Astrocyte (in vitro differentiated cells and primary cell): ENCODE data around the gene SNX32. TPM values are rescaled to one million over a fixed set of nuclear protein-coding genes. Genes with fewer than 3 reads are reported as not detected.

Experiments
- DNase-seq: peaks from one replicate; pipeline ENCODE4 v3.0.0-alpha.2; 2010; ENCODE audit warnings: low read depth
- FAIRE-seq: peaks from 2 replicates; lab custom pipeline; 2011; peaks lifted over from hg19 to GRCh38; lab: Jason Lieb, UNC
- H2AFZ ChIP-seq: 2 replicates; pipeline ENCODE4 v1.6.0; 2012; ENCODE audit warnings: low read depth, low read length, inconsistent platforms
- H3K27ac ChIP-seq: 2 replicates; pipeline ENCODE4 v1.5.1; 2011; ENCODE audit warnings: low read depth, low read length, inconsistent platforms
- H3K27me3 ChIP-seq: 2 replicates; pipeline ENCODE4 v1.6.0; 2011; ENCODE audit warnings: low read length, inconsistent platforms; ENCODE audit not compliant: insufficient read depth
- H3K36me3 ChIP-seq: 2 replicates; pipeline ENCODE4 v1.5.1; 2011; ENCODE audit warnings: low read length, inconsistent platforms; ENCODE audit not compliant: insufficient read depth
- H3K4me1 ChIP-seq: 2 replicates; pipeline ENCODE4 v1.5.1; 2011; ENCODE audit warnings: low read length, inconsistent platforms; ENCODE audit not compliant: insufficient read depth
- H3K4me2 ChIP-seq: 2 replicates; pipeline ENCODE4 v1.6.0; 2012; ENCODE audit warnings: low read length, inconsistent platforms
- H3K4me3 ChIP-seq: 2 replicates; pipeline ENCODE4 v1.5.1; 2011; ENCODE audit warnings: low read depth, mild to moderate bottlenecking, low read length, inconsistent platforms; ENCODE audit not compliant: insufficient read depth
- H3K79me2 ChIP-seq: 2 replicates; pipeline ENCODE4 v1.6.0; 2012; ENCODE audit warnings: mild to moderate bottlenecking, low read length, inconsistent platforms; ENCODE audit not compliant: insufficient read depth
- H3K9ac ChIP-seq: 2 replicates; pipeline ENCODE4 v1.6.0; 2012; ENCODE audit warnings: mild to moderate bottlenecking, low read length, inconsistent platforms
- H3K9me3 ChIP-seq: 2 replicates; pipeline ENCODE4 v1.5.1; 2012; ENCODE audit warnings: low read depth, mild to moderate bottlenecking, low read length, inconsistent platforms; ENCODE audit not compliant: insufficient read depth
- H4K20me1 ChIP-seq: 2 replicates; pipeline ENCODE4 v1.6.0; 2012; ENCODE audit warnings: low read length, inconsistent platforms; ENCODE audit not compliant: insufficient read depth
- H3K27ac Mint-ChIP-seq: one replicate; pipeline ENCODE4 v1.8.0; 2021; ENCODE audit warnings: mild to moderate bottlenecking, mixed read lengths; ENCODE audit not compliant: unreplicated experiment
- H3K27me3 Mint-ChIP-seq: one replicate; pipeline ENCODE4 v1.8.0; 2021; ENCODE audit warnings: low read depth, mixed read lengths; ENCODE audit not compliant: unreplicated experiment
- H3K36me3 Mint-ChIP-seq: one replicate; pipeline ENCODE4 v1.8.0; 2021; ENCODE audit warnings: low read depth, mixed read lengths; ENCODE audit not compliant: unreplicated experiment
- H3K4me1 Mint-ChIP-seq: one replicate; pipeline ENCODE4 v1.8.0; 2021; ENCODE audit warnings: low read depth, mixed read lengths; ENCODE audit not compliant: unreplicated experiment
- H3K4me3 Mint-ChIP-seq: one replicate; pipeline ENCODE4 v1.8.0; 2021; ENCODE audit warnings: mild to moderate bottlenecking, moderate library complexity, mixed read lengths; ENCODE audit not compliant: unreplicated experiment
- H3K9me3 Mint-ChIP-seq: one replicate; pipeline ENCODE4 v1.8.0; 2021; ENCODE audit warnings: mild to moderate bottlenecking, mixed read lengths; ENCODE audit not compliant: unreplicated experiment
- EZH2 ChIP-seq: IDR thresholded peaks from 2 replicates; pipeline ENCODE4 v1.6.1; 2012; ENCODE audit warnings: mild to moderate bottlenecking, low read length, inconsistent platforms; ENCODE audit not compliant: insufficient read depth
- total RNA-seq: library from RNA; stranded (reverse); gene quantifications from 2 replicates; pipeline ENCODE4 v1.2.1, GENCODE V29; 2021
- TF ChIP-seq, protein P1 (sequence below): IDR thresholded peaks from 2 replicates; pipeline ENCODE4 v1.5.1; 2011; ENCODE audit warnings: low read depth, mild to moderate bottlenecking, inconsistent platforms, low read length, moderate library complexity; ENCODE audit not compliant: insufficient read depth

SNX32 gene
- total RNA-seq, 1 donor from 2014 or later, result 1.2 TPM

DNA sequence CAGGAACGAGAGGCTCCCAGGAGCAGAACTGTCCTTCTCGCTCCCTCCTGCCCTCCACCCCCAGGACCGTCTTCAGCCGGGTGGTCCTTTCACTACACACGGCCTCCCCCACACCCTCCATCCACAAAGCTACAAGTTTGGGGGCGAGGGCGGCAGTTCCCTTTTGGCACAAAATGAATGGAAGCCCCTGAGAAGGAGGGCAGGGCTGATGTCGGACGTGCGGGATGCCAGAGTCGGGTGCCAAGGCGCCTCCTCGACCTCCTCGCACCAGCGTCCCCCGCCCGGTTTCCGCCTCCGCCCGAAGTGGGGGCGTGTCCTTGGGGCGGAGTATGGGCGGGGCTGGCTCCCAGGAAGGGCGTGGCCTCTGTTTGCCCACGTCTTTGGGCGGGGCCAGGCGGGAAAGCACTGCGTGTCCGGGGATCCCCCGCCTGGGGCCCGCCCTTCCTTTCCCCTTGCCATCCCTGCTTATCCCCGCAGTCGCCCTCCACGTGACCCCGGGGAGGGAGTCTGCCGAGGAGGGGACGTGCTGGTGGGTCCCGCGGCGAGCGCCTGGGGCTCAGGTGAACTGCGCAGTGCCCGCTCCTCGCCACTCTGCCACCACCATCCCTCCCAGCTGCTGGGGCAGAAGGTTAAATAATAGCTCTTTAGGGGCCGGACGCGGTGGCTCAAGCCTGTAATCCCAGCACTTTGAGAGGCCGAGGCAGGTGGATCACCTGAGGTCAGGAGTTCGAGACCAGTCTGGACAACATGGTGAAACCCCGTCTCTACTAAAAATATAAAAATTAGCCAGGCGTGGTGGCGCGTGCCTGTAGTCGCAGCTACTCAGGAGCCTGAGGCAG, 39.8 kb downstream of the SNX32 start:
- TF ChIP-seq, protein P1, sequence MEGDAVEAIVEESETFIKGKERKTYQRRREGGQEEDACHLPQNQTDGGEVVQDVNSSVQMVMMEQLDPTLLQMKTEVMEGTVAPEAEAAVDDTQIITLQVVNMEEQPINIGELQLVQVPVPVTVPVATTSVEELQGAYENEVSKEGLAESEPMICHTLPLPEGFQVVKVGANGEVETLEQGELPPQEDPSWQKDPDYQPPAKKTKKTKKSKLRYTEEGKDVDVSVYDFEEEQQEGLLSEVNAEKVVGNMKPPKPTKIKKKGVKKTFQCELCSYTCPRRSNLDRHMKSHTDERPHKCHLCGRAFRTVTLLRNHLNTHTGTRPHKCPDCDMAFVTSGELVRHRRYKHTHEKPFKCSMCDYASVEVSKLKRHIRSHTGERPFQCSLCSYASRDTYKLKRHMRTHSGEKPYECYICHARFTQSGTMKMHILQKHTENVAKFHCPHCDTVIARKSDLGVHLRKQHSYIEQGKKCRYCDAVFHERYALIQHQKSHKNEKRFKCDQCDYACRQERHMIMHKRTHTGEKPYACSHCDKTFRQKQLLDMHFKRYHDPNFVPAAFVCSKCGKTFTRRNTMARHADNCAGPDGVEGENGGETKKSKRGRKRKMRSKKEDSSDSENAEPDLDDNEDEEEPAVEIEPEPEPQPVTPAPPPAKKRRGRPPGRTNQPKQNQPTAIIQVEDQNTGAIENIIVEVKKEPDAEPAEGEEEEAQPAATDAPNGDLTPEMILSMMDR, result no peak
- TF ChIP-seq EZH2, result no peak

GRCh38 chr11:65879617-65880016, 45.9 kb downstream of the SNX32 start, which contains the start of gene CTSW:
TSS of gene CTSW (plus strand) at chr11:65879837. CDS start at chr11:65879855, 18 bp downstream.
- Mint-ChIP-seq H3K27me3 (no peaks in the 10 kb centered on the region), H3K4me3 (no peak within 1 kb of the TSS), H3K27ac (no peak within 1 kb of the TSS), H3K36me3 (peaks cover 9% of the 10 kb centered on the region), H3K4me1 (peaks cover 4% of the 10 kb centered on the region), H3K9me3 (no peaks in the 10 kb centered on the region)
- H3K27ac ChIP-seq, result no peak within 1 kb of the TSS
- FAIRE-seq, result no peak
- H3K36me3 ChIP-seq, result peaks cover 14% of the 10 kb centered on the region
- H3K9ac ChIP-seq, result no peak within 1 kb of the TSS
- H3K4me2 ChIP-seq, result no peak within 1 kb of the TSS
- DNase-seq, result no peak
- H3K27me3 ChIP-seq, result no peaks in the 10 kb centered on the region
- H3K9me3 ChIP-seq, result no peaks in the 10 kb centered on the region
- peaks cover 14% of the 10 kb centered on the region for H3K4me1 ChIP-seq
- peaks cover 20% of the 10 kb centered on the region for H4K20me1 ChIP-seq
- TF ChIP-seq EZH2, result no peak
- TF ChIP-seq, protein P1, result no peak
- peaks cover 4% of the 10 kb centered on the region for H3K79me2 ChIP-seq
- H2AFZ ChIP-seq, result no peak within 1 kb of the TSS
- H3K4me3 ChIP-seq, result no peak within 1 kb of the TSS

More for the DNA sequence above, 39.8 kb downstream of the SNX32 start:
- Mint-ChIP-seq H3K4me3 (peak overlapping the region; percentile 91), H3K9me3 (no peaks in the 10 kb centered on the region), H3K27me3 (no peaks in the 10 kb centered on the region), H3K4me1 (peaks cover 7% of the 10 kb centered on the region), H3K36me3 (peaks cover 1% of the 10 kb centered on the region), H3K27ac (peak overlapping the region; percentile 93)
- no peaks in the 10 kb centered on the region for H3K9me3 ChIP-seq
- peaks cover 9% of the 10 kb centered on the region for H3K36me3 ChIP-seq
- H3K27ac ChIP-seq, result peak overlapping the region; percentile 69
- H4K20me1 ChIP-seq, result peaks cover 32% of the 10 kb centered on the region
- no peaks in the 10 kb centered on the region for H3K27me3 ChIP-seq
- H3K9ac ChIP-seq, result peak overlapping the region; percentile 92
- DNase-seq, result peak; percentile 70
- H3K4me2 ChIP-seq, result peak overlapping the region; percentile 100
- peak overlapping the region; percentile 80 for H3K4me3 ChIP-seq
- H3K79me2 ChIP-seq, result peaks cover 44% of the 10 kb centered on the region
- peaks cover 29% of the 10 kb centered on the region for H3K4me1 ChIP-seq
- H2AFZ ChIP-seq, result peak overlapping the region; percentile 78
- FAIRE-seq, result no peak

- no peaks in the 10 kb centered on the region for H3K27me3 ChIP-seq
- H3K27ac Mint-ChIP-seq, result no peak overlapping the region
- TF ChIP-seq, protein P1, result no peak
- TF ChIP-seq EZH2, result no peak
- FAIRE-seq (no peak), DNase-seq (no peak)
- H3K9ac ChIP-seq, result no peak overlapping the region
- H3K36me3 ChIP-seq, result peaks cover 14% of the 10 kb centered on the region
- H3K9me3 ChIP-seq, result no peaks in the 10 kb centered on the region
- H3K4me3 ChIP-seq, result no peak overlapping the region
- H3K36me3 Mint-ChIP-seq, result peaks cover 11% of the 10 kb centered on the region
- H3K79me2 ChIP-seq, result peaks cover 4% of the 10 kb centered on the region
- peaks cover 23% of the 10 kb centered on the region for H4K20me1 ChIP-seq
- peaks cover 16% of the 10 kb centered on the region for H3K4me1 ChIP-seq
- no peak overlapping the region for H3K4me2 ChIP-seq
- no peak overlapping the region for H3K4me3 Mint-ChIP-seq
- H3K27ac ChIP-seq, result no peak overlapping the region
- H3K4me1 Mint-ChIP-seq, result peaks cover 4% of the 10 kb centered on the region
- H3K27me3 Mint-ChIP-seq, result no peaks in the 10 kb centered on the region
- no peak overlapping the region for H2AFZ ChIP-seq
- H3K9me3 Mint-ChIP-seq, result no peaks in the 10 kb centered on the region
These were observed 46.3 kb downstream of the SNX32 start for GRCh38 chr11:65880027-65880426.
